Lung (tissue), 12 donors: ENCODE measurements around the gene ULK4. TPM values are rescaled to one million over a fixed set of nuclear protein-coding genes. Genes with fewer than 3 reads are reported as not detected.

Source experiments
- ATAC-seq: fragments of 200-7000 bp; cut with Tn5 transposase; one replicate; pipeline ENCODE4 v1.9.1; 2020; ENCODE audit warnings: moderate number of reproducible peaks; ENCODE audit not compliant: insufficient read depth, low FRiP score
- DNase-seq, 3 donors: peaks; one replicate each; pipeline ENCODE4 v3.0.0-alpha.2; 2013 to 2017
- H3K27ac ChIP-seq, 2 donors: one replicate each; pipeline ENCODE4 v1.5.1; 2013; ENCODE audit warnings: mild to moderate bottlenecking in 2 of 2, moderate library complexity in 2 of 2, control low read depth in 1 of 2, inconsistent platforms in 1 of 2, low read depth in 1 of 2, low read length in 1 of 2
- H3K27me3 ChIP-seq, 3 donors: one replicate each; pipeline ENCODE4 v1.5.1; 2013; ENCODE audit warnings: low read length in 2 of 3; ENCODE audit not compliant: control insufficient read depth in 3 of 3, insufficient read depth in 3 of 3
- H3K36me3 ChIP-seq, 4 donors: one replicate each; pipeline ENCODE4 v1.5.1; 2013; ENCODE audit warnings: low read length in 4 of 4, mild to moderate bottlenecking in 1 of 4, moderate library complexity in 1 of 4; ENCODE audit not compliant: control insufficient read depth in 4 of 4, insufficient read depth in 4 of 4
- H3K4me1 ChIP-seq, 5 donors: one replicate each; pipeline ENCODE4 v1.5.1; 2013; ENCODE audit warnings: low read length in 5 of 5, mild to moderate bottlenecking in 2 of 5, moderate library complexity in 1 of 5; ENCODE audit not compliant: control insufficient read depth in 5 of 5, insufficient read depth in 5 of 5
- H3K4me3 ChIP-seq: one replicate; pipeline ENCODE4 v1.5.1; 2013; ENCODE audit warnings: mild to moderate bottlenecking, control low read depth, moderate library complexity
- H3K9ac ChIP-seq, 2 donors: one replicate each; pipeline ENCODE4 v1.5.1; 2013; ENCODE audit warnings: low read length in 2 of 2, control low read depth in 1 of 2; ENCODE audit not compliant: insufficient read depth in 1 of 2
- H3K9me3 ChIP-seq, 4 donors: one replicate each; pipeline ENCODE4 v1.5.1; 2013; ENCODE audit warnings: low read length in 3 of 4, mild to moderate bottlenecking in 1 of 4, moderate library complexity in 1 of 4; ENCODE audit not compliant: control insufficient read depth in 4 of 4, insufficient read depth in 3 of 4
- CTCF ChIP-seq: IDR thresholded peaks from 2 replicates; pipeline ENCODE4 v1.5.1; 2012; ENCODE audit warnings: mild to moderate bottlenecking; ENCODE audit errors: control extremely low read depth, extremely low read depth
- WGBS, 2 donors: extraction: QIAGEN DNeasy Blood & Tissue Kit; methylation state at CpG; one replicate each; pipeline ENCODE4 v1.1.7; 2013; 5-methylcytosine and 5-hydroxymethylcytosine counted together
- polyA plus RNA-seq, 2 donors: library from polyadenylated mRNA; stranded (reverse); fragments of 200-250 nt; gene quantifications; one replicate each; pipeline ENCODE4 v1.2.1, GENCODE V29; 2013
- total RNA-seq, 2 donors: library from RNA; depleted of rRNA in 1 of 2; stranded (reverse); fragments of >200 nt in 1 of 2; gene quantifications; one replicate each; pipeline ENCODE4 v1.2.1, GENCODE V29; 2014 to 2021
- donor health status: control.
- donor health status: control.
- donor health status: Bipolar disorder and iron deficiency.
- donor health status: healthy.
- donor health status: DM: yes; HTN: yes; CAD: no.

The ULK4 gene
- total and polyA plus RNA-seq, 4 donors = 2.8 to 56.0 (median 12.6) TPM

GRCh38 chr3:41327718-41328117 is 634.2 kb downstream of the ULK4 start:
- Histone ChIP-seq H3K9ac (no peak overlapping the region), H3K9me3 (no peaks in the 10 kb centered on the region), H3K27ac (no peak overlapping the region), H3K4me3 (no peak overlapping the region), H3K36me3 (no peaks in the 10 kb centered on the region), H3K4me1 (peaks cover 0 to 5% (median 0%) of the 10 kb centered on the region in 5 donors), H3K27me3 (no peaks in the 10 kb centered on the region)
- WGBS, 2 donors = 81 to 89% methylated on average over 6 of the region's 6 CpGs
- DNase-seq (peak in 2 of 3 donors; percentile 3 to 25), ATAC-seq (no peak)
- TF ChIP-seq CTCF = no peak

GRCh38 chr3:41324156-41324475 is 637.8 kb downstream of the ULK4 start:
- no peak overlapping the region for H3K9ac ChIP-seq
- no peak overlapping the region for H3K27ac ChIP-seq
- no peaks in the 10 kb centered on the region for H3K4me1 ChIP-seq
- no peaks in the 10 kb centered on the region for H3K27me3 ChIP-seq
- DNase-seq (no peak), ATAC-seq (no peak)
- TF ChIP-seq CTCF = no peak
- H3K4me3 ChIP-seq = no peak overlapping the region
- no peaks in the 10 kb centered on the region for H3K9me3 ChIP-seq
- no peaks in the 10 kb centered on the region for H3K36me3 ChIP-seq

- no peak overlapping the region for H3K27ac ChIP-seq
- no peaks in the 10 kb centered on the region for H3K9me3 ChIP-seq
- no peak for ATAC-seq
- H3K4me3 ChIP-seq = no peak overlapping the region
- no peak overlapping the region for H3K9ac ChIP-seq
- TF ChIP-seq CTCF = no peak
- no peaks in the 10 kb centered on the region for H3K4me1 ChIP-seq
- H3K36me3 ChIP-seq = no peaks in the 10 kb centered on the region
- H3K27me3 ChIP-seq = no peaks in the 10 kb centered on the region
- DNase-seq = no peak
- 37 to 52% methylated on average over 3 of the region's 3 CpGs for WGBS, 2 donors
Observed at GRCh38 chr3:41323467-41324155, 638.3 kb downstream of the ULK4 start.

- Histone ChIP-seq H3K4me3 (no peak overlapping the region), H3K27ac (no peak overlapping the region), H3K36me3 (no peaks in the 10 kb centered on the region), H3K4me1 (no peaks in the 10 kb centered on the region), H3K27me3 (no peaks in the 10 kb centered on the region), H3K9ac (no peak overlapping the region), H3K9me3 (no peaks in the 10 kb centered on the region)
- 86 to 92% methylated on average over 5 of the region's 5 CpGs for WGBS, 2 donors
- no peak for DNase-seq
- ATAC-seq = no peak
- no peak for TF ChIP-seq CTCF
Observed at GRCh38 chr3:41321642-41321980, 640.3 kb downstream of the ULK4 start.
